GM19099 (cell line): ENCODE results near the gene ERVMER34-1.

Experiments
- POLR2A ChIP-seq: IDR thresholded peaks from 3 replicates; pipeline ENCODE4 v1.6.1; 2011; ENCODE audit warnings: low read depth; ENCODE audit not compliant: insufficient read length; ENCODE audit errors: extremely low read depth

Gene ERVMER34-1

DNA sequence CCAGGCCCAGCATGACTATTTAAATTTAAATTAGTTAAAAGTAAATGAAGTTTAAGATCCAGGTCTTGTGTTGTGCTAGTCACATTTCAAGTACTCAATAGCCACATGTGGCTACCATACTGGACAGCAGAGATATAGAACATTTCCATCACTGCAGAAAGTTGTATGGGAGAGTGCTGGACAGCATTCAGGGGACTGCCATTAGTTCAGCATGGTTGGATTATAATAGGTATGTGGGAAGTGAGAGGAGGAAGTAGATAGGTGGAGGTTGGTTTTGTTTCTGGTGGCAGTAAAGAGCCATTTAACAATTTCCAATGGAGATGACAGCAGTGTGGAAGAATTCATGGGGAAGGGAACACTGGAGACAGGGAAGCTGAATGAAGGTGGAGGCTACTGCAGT, 42.1 kb downstream of the ERVMER34-1 start:
- no peak for TF ChIP-seq POLR2A

DNA sequence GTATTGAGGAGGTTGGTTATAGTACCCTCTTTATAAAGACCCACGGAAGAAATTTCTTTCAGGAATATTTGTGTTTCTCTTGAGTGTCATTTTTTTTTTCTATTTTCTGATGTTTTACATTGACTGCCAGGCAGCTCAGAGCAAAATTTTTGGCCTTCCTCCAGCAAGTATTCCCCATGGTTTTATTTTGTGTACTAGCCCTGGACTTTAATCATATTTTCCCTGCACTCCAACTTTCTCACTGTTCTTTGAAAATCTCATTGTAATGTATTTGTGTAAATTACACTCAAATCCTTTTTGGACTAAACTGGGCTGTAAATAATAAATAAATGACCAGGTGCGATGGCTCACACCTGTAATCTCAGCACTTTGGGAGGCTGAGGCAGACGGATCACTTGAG, 46.6 kb downstream of the ERVMER34-1 start:
- TF ChIP-seq POLR2A, result no peak

DNA sequence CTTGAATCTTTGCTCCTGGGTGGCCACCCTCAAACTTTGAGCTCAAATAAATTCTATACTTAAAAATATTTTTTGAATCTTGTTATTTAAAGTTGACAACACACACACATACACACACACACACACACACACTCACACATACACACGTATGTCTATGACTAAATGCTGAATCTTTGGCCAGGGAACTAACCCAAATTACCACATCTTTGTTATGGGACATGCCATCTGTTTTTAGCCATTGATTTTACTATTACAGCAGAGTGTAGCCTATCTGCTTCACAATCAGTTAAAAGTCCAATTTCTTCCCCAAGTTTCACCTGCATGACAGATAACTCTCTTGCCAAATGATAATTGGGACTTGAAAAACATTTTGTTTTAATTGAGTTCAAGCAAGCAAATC, 47.1 kb downstream of the ERVMER34-1 start:
- TF ChIP-seq POLR2A, result no peak

DNA sequence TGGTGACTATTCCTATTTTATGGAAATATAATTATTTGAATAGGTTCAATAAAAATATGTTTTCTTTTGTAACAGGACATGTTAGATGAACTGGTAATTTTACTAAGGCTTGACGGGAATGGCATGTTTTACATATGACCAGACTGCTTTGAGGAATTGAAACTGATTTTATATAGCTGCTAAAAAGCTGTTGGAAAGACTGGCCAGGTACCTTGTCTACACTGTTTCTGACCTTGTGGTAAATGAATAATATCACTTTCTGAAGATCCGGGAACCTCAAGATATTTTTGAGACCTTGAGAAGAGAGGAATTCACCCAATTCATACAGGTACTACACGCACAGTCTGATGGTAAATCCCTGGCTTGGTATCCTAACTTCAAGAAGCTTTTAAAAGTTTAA, 50.0 kb downstream of the ERVMER34-1 start:
- TF ChIP-seq POLR2A, result no peak

DNA sequence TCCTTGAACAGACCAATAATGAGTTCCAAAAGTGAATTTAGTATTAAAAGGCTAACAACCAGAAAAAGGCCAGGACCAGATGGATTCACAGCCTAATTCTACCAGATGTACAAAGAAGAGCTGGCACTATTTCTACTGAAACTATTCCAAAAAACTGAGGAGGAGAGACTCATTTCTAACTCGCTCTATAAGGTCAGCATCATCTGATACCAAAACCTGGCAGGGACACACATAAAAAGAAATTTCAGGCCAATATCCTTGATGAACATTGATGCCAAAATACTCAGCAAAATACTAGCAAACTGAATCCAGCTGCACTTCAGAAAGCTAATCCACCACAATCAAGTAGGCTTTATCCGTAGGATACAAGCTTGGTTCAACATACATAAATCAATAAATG, 56.3 kb downstream of the ERVMER34-1 start:
- no peak for TF ChIP-seq POLR2A

DNA sequence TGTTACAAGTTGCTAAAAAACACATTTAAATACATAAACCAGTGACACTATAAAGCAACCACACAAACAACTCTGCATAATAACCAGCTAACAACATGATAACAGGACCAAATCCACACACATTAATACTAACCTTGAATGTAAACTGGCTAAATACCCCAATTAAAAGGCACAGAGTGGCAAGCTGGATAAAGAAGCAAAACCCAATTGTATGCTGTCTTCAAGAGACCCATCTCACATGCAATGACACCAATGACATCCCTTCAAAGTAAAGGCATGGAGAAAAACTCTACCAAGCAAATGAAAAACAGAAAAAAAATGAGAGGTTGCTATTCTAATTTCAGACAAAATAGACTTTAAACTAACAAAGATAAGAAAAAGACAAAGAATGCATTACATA, 57.7 kb downstream of the ERVMER34-1 start:
- no peak for TF ChIP-seq POLR2A
